Brain microvascular endothelial cell (primary cell): Measurements from ENCODE around the gene RBM17.
A peak's percentile ranks its signal among the peaks of the same experiment; 100 is the strongest.

Experiments
- DNase-seq: peaks from one replicate; pipeline ENCODE4 v3.0.0-alpha.2; 2020
- H3K27ac ChIP-seq: fragments of 250-450 bp; sonication (Bioruptor Pico); 2 replicates; pipeline ENCODE4 v1.5.1; 2020; ENCODE audit warnings: mild to moderate bottlenecking, moderate library complexity
- H3K27me3 ChIP-seq: fragments of 250-450 bp; sonication (Bioruptor Pico); replicated peaks from 2 replicates; pipeline ENCODE4 v1.5.1; 2020; ENCODE audit warnings: mild to moderate bottlenecking
- H3K36me3 ChIP-seq: fragments of 250-450 bp; sonication (Bioruptor Pico); replicated peaks from 2 replicates; pipeline ENCODE4 v1.5.1; 2020; ENCODE audit warnings: mild to moderate bottlenecking
- H3K4me3 ChIP-seq: 2 replicates; pipeline ENCODE4 v1.5.1; 2011; ENCODE audit warnings: low read depth, mild to moderate bottlenecking, control low read depth, low read length, moderate library complexity
- CTCF ChIP-seq: IDR thresholded peaks from 2 replicates; pipeline ENCODE4 v1.5.1; 2011; ENCODE audit warnings: low read depth, mild to moderate bottlenecking, moderate library complexity, low read length, control low read depth, inconsistent platforms; ENCODE audit errors: missing control alignments
- in situ Hi-C: cut with HindIII; loops from 2 replicates; pipeline ENCODE4 v1.10.0; 2017; ENCODE audit warnings: low sequenced_read_pairs, low pct_ligation_motif_present

The RBM17 gene

DNA sequence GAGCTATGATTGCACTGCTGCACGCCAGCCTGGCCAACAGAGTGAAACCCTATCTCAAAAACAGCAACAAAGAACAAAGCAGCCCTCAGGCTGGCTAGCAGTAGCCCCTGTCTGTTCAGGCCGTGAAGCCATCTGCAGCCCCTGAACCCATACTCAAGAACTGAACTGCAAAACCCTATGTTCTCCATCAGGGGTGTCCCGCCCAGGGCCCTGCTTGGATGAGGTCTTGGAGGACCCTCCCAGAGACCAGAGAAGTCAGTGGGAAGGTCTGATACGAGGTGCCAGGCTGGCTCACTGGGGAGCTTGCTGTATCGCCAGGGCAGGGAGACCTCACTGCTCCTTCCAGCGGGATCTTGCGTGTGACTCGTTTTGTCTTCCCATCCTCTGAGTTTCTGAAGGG, 39.3 kb downstream of the RBM17 start:
- no peak for TF ChIP-seq CTCF
- no peak overlapping the region for H3K4me3 ChIP-seq
- in situ Hi-C loops: no loop called here
- H3K27me3 ChIP-seq: no peaks in the 10 kb centered on the region
- H3K36me3 ChIP-seq: no peaks in the 10 kb centered on the region
- H3K27ac ChIP-seq: no peak overlapping the region
- no peak for DNase-seq

- no peaks in the 10 kb centered on the region for H3K27me3 ChIP-seq
- in situ Hi-C loops: no loop called here
- TF ChIP-seq CTCF: no peak
- H3K4me3 ChIP-seq: no peak overlapping the region
- DNase-seq: peak; percentile 19
- H3K36me3 ChIP-seq: no peaks in the 10 kb centered on the region
- no peak overlapping the region for H3K27ac ChIP-seq
Measured at GRCh38 chr10:6128591-6129251, 39.9 kb downstream of the RBM17 start.

GRCh38 chr10:6130848-6131470, 42.1 kb downstream of the RBM17 start:
- no peak for TF ChIP-seq CTCF
- DNase-seq: no peak
- H3K27me3 ChIP-seq: no peaks in the 10 kb centered on the region
- H3K36me3 ChIP-seq: no peaks in the 10 kb centered on the region
- no peak overlapping the region for H3K27ac ChIP-seq
- in situ Hi-C loops: no loop called here
- no peak overlapping the region for H3K4me3 ChIP-seq

GRCh38 chr10:6133331-6134098, 44.7 kb downstream of the RBM17 start:
- no peak for DNase-seq
- Histone ChIP-seq H3K27me3 (no peaks in the 10 kb centered on the region), H3K27ac (no peak overlapping the region), H3K36me3 (no peaks in the 10 kb centered on the region), H3K4me3 (no peak overlapping the region)
- in situ Hi-C loops: no loop called here
- TF ChIP-seq CTCF: no peak

DNA sequence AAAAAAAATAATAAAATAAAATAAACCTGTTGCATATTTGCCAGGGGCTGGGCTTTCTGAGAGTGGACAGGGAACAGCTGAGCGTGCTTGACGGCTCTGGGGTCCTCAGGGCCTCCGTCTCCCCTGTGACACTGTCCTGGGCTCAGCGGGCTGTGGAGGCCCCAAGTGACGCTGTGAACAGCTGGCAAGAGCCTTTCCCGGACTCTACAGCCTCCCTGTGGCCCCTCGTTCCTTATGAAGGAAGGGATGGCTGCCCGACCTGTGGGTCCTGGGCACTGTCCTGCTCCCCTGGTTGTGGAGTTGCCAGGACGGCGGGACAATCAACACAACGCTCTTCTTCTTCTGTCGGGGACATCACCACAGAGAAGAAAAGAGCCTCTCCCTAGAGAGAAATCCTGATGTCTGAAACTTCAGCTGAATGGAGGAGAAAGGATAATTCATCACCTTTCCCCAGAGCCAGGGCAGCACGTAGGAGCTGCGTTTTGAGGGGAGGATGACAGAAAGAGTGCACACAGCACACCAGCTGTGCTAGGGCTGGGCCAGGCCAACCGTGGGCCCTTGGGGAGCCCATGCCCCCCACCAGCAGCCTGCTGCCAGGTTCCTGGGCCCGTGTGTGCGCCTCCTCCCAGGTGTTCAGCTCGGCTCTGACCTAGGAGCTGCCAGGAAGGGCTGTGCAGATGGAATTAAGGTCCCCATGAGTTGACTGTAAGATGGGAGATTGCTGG, 45.4 kb downstream of the RBM17 start:
- no peak for TF ChIP-seq CTCF
- Histone ChIP-seq H3K36me3 (no peaks in the 10 kb centered on the region), H3K27me3 (no peaks in the 10 kb centered on the region), H3K4me3 (no peak overlapping the region), H3K27ac (no peak overlapping the region)
- no peak for DNase-seq
- in situ Hi-C loops: no loop called here
